Measurements from ENCODE around the gene CHST15. TPM values are rescaled to one million over a fixed set of nuclear protein-coding genes. Genes with fewer than 3 reads are reported as not detected.

CHST15 gene
- total and polyA plus RNA-seq, 2 of the 13 experiments (the other 11 are each of a cell fraction or from before 2014, with no cell fraction given) = 1.4 to 94.7 TPM

GRCh38 chr10:124083047-124083739 lies 10.2 kb downstream of the CHST15 start:
- FAIRE-seq (no peak), DNase-seq (ENCODE audit: low spot score) (no peak), ATAC-seq (no peak)
- Histone ChIP-seq H3K9me3 (ENCODE audit: low read length) (no peaks in the 10 kb centered on the region), H3K36me3 (replicated peaks in 1 of 2; ENCODE audit: control insufficient read depth in 1 of 2, insufficient read depth in 2 of 2, low read length in 2 of 2) (peaks cover 18 to 53% of the 10 kb centered on the region in 2 experiments; a peak in 4 of 5 replicates), H3K79me2 (ENCODE audit: insufficient read depth, low read length) (peaks cover 100% of the 10 kb centered on the region), H2AFZ (ENCODE audit: low read length) (no peak overlapping the region), H3K27ac (ENCODE audit: extremely low read length, insufficient read depth, low read length) (no peak overlapping the region), H3K4me1 (ENCODE audit: insufficient read depth, low read length) (peaks cover 79% of the 10 kb centered on the region), H3K27me3 (ENCODE audit: control insufficient read depth in 1 of 2, insufficient read depth in 2 of 2, low read length in 2 of 2) (no peaks in the 10 kb centered on the region), H3K4me3 (replicated peaks in 1 of 3; ENCODE audit: insufficient read depth in 1 of 3, low read depth in 2 of 3, low read length in 3 of 3) (no peak overlapping the region), H4K20me1 (ENCODE audit: insufficient read depth, low read length) (peaks cover 98% of the 10 kb centered on the region), H3K9ac (ENCODE audit: insufficient read depth, low read depth, low read length) (no peak overlapping the region), H3K4me2 (ENCODE audit: low read depth, low read length) (no peak overlapping the region)
- ChIA-PET POLR2A (no interaction called here), CTCF (ENCODE audit: low intra/inter-chr PET ratio, low total read pairs) (no interaction called here)
- in situ Hi-C loops (cut with HindIII; ENCODE audit: extremely low pct_ligation_motif_present, low pct_unique_long_range_greater_than_20kb) (no loop called here), intact Hi-C loops (cut with micrococcal nuclease; ENCODE audit: unreplicated experiment) (no loop called here)
- BruUV-seq (replicated peaks) = no TSS peak
- WGBS (ENCODE audit: low lambda C conversion rate) = 96% methylated on average over 10 of the region's 10 CpGs
- no peak for TF ChIP-seq ZNF12 (CRISPR knock-in tag; IDR thresholded peaks at IDR 0.05)
- no peak for TF ChIP-seq SALL1 (CRISPR knock-in tag; IDR thresholded peaks at IDR 0.05)
- no peak for TF ChIP-seq YEATS4 (CRISPR knock-in tag; IDR thresholded peaks at IDR 0.05; ENCODE audit: borderline replicate concordance)
- no peak for TF ChIP-seq TBP (CRISPR knock-in tag; IDR thresholded peaks at IDR 0.05)
- TF ChIP-seq CEBPB (IDR thresholded peaks at IDR 0.05; ENCODE audit: borderline replicate concordance, low read depth, low read length) = no peak
- no peak for TF ChIP-seq TCF7L2 (IDR thresholded peaks at IDR 0.05; ENCODE audit: low read depth, low read length)
- no peak for TF ChIP-seq ZSCAN29 (CRISPR knock-in tag; conservative IDR thresholded peaks at IDR 0.05)

GRCh38 chr10:124082555-124082954 lies 10.8 kb downstream of the CHST15 start:
- Histone ChIP-seq H3K4me3 (replicated peaks in 1 of 3; ENCODE audit: insufficient read depth in 1 of 3, low read depth in 2 of 3, low read length in 3 of 3) (no peak overlapping the region), H4K20me1 (ENCODE audit: insufficient read depth, low read length) (peaks cover 98% of the 10 kb centered on the region), H3K9ac (ENCODE audit: insufficient read depth, low read depth, low read length) (no peak overlapping the region), H3K36me3 (replicated peaks in 1 of 2; ENCODE audit: control insufficient read depth in 1 of 2, insufficient read depth in 2 of 2, low read length in 2 of 2) (peaks cover 20 to 54% of the 10 kb centered on the region in 2 experiments; a peak in 4 of 5 replicates), H2AFZ (ENCODE audit: low read length) (no peak overlapping the region), H3K4me1 (ENCODE audit: insufficient read depth, low read length) (peaks cover 79% of the 10 kb centered on the region), H3K79me2 (ENCODE audit: insufficient read depth, low read length) (peaks cover 100% of the 10 kb centered on the region), H3K9me3 (ENCODE audit: low read length) (no peaks in the 10 kb centered on the region), H3K4me2 (ENCODE audit: low read depth, low read length) (no peak overlapping the region), H3K27me3 (ENCODE audit: control insufficient read depth in 1 of 2, insufficient read depth in 2 of 2, low read length in 2 of 2) (no peaks in the 10 kb centered on the region), H3K27ac (ENCODE audit: extremely low read length, insufficient read depth, low read length) (no peak overlapping the region)
- intact Hi-C loops (cut with micrococcal nuclease; ENCODE audit: unreplicated experiment) (no loop called here), in situ Hi-C loops (cut with HindIII; ENCODE audit: extremely low pct_ligation_motif_present, low pct_unique_long_range_greater_than_20kb) (no loop called here)
- 97% methylated on average over 6 of the region's 6 CpGs for WGBS (ENCODE audit: low lambda C conversion rate)
- ChIA-PET CTCF (ENCODE audit: low intra/inter-chr PET ratio, low total read pairs) (no interaction called here), POLR2A (no interaction called here)
- no TSS peak for BruUV-seq (replicated peaks)
- FAIRE-seq (no peak), DNase-seq (ENCODE audit: low spot score) (no peak), ATAC-seq (no peak)
- no peak for TF ChIP-seq ZUFSP (CRISPR knock-in tag; IDR thresholded peaks at IDR 0.05; ENCODE audit: borderline replicate concordance)
- TF ChIP-seq ZMYM3 (CRISPR knock-in tag; IDR thresholded peaks at IDR 0.05) = 0 out of 2 replicates have a peak, but pooled peaks have one; percentile 37

Data from HepG2 (cell line).